Astrocyte of the cerebellum (primary cell): ENCODE measurements around the gene VCL.
"Not testable (repeated sequence)": the region's sequence is repeated elsewhere in the genome, so short reads cannot be mapped to it uniquely, and the experiment has no call there.

Experiments
- DNase-seq: peaks from one replicate; pipeline ENCODE4 v3.0.0-alpha.2; 2011; ENCODE audit warnings: low read depth
- H3K4me3 ChIP-seq: 2 replicates; pipeline ENCODE4 v1.5.1; 2011; ENCODE audit warnings: mild to moderate bottlenecking, low read depth, low read length, moderate library complexity
- in situ Hi-C: cut with HindIII; loops from 2 replicates; pipeline ENCODE4 v1.10.0; 2017; ENCODE audit warnings: low sequenced_read_pairs
- TF ChIP-seq, protein P1 (sequence below): IDR thresholded peaks from 2 replicates; pipeline ENCODE4 v1.5.1; 2012; ENCODE audit warnings: low read length, low read depth, moderate library complexity, mild to moderate bottlenecking; ENCODE audit errors: missing control alignments

The VCL gene

DNA sequence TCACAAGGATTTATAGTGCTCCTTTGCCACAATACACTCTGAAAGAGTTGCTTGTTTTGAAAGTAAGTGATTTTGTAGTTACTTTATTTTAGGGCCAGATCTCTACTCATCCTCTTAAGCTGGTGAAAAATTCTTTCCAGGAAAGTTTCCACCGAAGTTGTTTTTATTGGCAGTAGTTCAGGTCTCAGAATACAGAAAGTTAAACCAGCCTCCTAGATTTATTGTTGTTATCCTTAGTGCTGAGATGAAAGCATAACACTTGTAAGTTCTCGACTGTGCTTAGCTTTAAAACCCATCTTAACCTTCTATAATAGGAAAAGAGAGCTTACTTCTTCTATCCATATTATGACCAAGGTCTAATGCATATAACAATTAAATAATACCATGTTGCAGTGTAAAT is 147.2 kb downstream of the VCL start:
- TF ChIP-seq, protein P1, sequence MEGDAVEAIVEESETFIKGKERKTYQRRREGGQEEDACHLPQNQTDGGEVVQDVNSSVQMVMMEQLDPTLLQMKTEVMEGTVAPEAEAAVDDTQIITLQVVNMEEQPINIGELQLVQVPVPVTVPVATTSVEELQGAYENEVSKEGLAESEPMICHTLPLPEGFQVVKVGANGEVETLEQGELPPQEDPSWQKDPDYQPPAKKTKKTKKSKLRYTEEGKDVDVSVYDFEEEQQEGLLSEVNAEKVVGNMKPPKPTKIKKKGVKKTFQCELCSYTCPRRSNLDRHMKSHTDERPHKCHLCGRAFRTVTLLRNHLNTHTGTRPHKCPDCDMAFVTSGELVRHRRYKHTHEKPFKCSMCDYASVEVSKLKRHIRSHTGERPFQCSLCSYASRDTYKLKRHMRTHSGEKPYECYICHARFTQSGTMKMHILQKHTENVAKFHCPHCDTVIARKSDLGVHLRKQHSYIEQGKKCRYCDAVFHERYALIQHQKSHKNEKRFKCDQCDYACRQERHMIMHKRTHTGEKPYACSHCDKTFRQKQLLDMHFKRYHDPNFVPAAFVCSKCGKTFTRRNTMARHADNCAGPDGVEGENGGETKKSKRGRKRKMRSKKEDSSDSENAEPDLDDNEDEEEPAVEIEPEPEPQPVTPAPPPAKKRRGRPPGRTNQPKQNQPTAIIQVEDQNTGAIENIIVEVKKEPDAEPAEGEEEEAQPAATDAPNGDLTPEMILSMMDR: no peak
- DNase-seq: peak; percentile 76
- in situ Hi-C loops: no loop called here
- H3K4me3 ChIP-seq: no peak overlapping the region

GRCh38 chr10:74146980-74147379 is 149.1 kb downstream of the VCL start:
- DNase-seq, H3K4me3 ChIP-seq, in situ Hi-C loops: not testable (repeated sequence)

DNA sequence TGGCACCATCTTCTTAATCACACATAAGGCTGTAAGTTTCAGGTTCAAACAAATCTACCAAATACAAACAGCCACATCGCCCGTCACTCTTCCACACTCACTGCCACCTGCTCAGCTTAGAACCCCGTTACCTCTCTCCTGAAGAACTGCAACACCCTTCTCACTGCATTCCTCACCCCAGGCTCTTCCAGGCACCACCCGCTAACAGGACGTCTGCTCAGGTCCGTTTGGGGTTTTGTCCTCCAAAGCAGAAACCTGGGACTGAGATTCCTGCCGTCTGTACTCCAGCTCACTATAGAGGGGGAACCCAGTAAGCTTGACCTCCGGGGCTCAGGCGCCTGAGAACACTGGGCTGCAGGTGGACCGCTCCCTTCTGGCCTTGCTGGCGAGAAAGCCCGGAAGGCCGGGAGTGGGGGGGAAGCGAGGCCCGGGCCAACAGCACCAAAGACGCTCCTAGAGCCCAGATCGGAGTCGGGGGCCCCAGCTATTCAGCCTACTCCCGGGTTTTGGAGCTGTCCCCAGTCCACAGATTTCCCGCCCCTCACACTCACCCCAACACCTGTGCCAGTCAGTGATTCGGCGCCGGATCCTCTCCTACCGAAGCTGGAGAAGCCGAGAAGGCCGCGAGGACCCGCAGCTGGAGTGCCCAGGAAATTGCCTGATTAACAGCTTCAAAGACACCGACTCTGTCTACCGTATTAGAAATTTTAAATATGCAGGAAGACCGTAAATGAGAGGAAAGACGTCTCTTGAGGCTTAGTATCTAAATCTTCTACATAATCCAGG is 152.5 kb downstream of the VCL start, which contains the start of gene AP3M1:
TSS of gene AP3M1 (minus strand) at position 625 of the 786 bp plus-strand sequence. CDS start 12,449 bp downstream, outside the sequence.
- DNase-seq: no peak
- TF ChIP-seq, protein P1: no peak
- in situ Hi-C loops: no loop called here
- H3K4me3 ChIP-seq: peak within 1 kb of the TSS; percentile 95

DNA sequence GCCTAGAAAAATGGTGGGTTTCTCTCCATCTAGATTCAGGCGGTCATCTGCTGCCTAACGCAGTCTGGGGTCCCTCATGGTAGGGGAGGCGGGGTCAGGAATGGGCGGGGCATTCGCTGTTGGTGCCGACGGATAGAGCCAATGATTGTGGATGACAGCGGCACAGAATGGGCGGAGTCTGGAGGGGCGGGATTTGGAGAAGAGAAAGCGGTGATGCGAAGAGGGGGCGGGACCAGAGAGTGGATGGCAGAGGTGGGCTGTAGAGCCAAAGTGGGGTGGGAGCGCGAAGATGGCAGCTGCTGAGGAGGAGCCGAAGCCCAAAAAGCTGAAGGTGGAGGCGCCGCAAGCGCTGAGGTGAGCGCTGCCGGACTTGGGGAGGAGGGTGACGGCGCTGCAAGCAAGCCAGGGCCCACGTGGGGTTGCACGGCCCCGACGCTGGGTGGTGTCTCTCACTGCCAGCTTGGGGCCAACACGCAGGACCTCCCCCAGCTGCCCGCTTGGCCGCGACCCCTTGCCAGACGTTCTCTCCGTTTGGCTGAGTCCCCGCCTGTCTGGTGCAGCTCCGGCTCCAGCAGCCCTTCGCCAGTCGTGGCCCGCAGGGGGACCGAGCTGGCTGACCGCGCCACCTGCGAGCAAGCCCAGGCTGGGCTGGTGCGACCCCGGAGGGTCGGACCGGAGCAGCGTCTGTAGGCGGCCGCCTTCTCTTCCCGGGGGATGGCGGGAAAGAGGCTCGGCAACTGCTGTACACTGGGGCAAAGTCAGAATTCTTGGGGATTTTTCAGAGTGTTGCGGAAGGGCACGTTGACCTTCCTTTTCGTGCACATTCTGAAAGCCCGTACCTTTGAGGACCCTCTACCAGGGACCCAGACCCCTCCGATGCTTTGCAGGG is 153.3 kb downstream of the VCL start, which contains the start of gene ADK:
TSS of gene ADK (plus strand) at position 232 of the 889 bp plus-strand sequence. CDS start at position 290, 58 bp downstream.
- TF ChIP-seq, protein P1: peak; percentile 19
- H3K4me3 ChIP-seq: peak within 1 kb of the TSS; percentile 95
- peak; percentile 96 for DNase-seq
- in situ Hi-C loops: no loop called here

- no peak for DNase-seq
- H3K4me3 ChIP-seq: peak overlapping the region; percentile 95
- in situ Hi-C loops: no loop called here
- TF ChIP-seq, protein P1: no peak
These were observed 154.2 kb downstream of the VCL start for GRCh38 chr10:74151879-74152722.

DNA sequence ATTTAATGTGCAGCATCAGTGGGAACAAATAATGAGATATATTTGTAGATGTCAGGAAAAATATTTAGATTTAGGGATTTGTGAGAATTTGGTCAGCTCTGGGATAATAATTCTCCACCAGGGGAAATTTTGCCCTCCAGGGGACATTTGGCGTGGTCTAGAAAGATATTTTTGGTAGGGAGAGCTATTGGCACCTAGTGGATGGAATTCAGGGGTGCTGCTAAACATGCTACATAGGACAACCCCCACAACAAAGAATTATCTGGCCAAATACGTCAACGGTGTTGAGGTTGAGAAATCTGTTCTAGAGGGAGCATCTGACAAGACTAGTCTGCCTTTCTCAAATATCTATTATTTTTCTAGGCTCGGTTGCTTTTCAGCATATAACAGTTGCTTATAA is 155.2 kb downstream of the VCL start:
- TF ChIP-seq, protein P1: peak; percentile 47
- in situ Hi-C loops: no loop called here
- no peak overlapping the region for H3K4me3 ChIP-seq
- DNase-seq: no peak
